A673 (cell line): ENCODE data around the gene CCNY.

Source experiments
- EZH2 ChIP-seq: fragments of 200-600 bp; sonication (generic); IDR thresholded peaks from 2 replicates; pipeline ENCODE4 v1.6.1; 2017; ENCODE audit warnings: borderline replicate concordance, low read depth, mild to moderate bottlenecking, mixed read lengths, antibody characterized with exemption, low read length; ENCODE audit not compliant: poor library complexity, severe bottlenecking
- TF ChIP-seq, protein P1 (sequence below): fragments of 300-800, 200-600 bp; sonication (generic); conservative IDR thresholded peaks from 2 replicates; pipeline ENCODE4 v1.5.1; 2017; ENCODE audit warnings: low read depth, mild to moderate bottlenecking, antibody characterized with exemption, low read length, moderate library complexity, mixed read lengths

DNA sequence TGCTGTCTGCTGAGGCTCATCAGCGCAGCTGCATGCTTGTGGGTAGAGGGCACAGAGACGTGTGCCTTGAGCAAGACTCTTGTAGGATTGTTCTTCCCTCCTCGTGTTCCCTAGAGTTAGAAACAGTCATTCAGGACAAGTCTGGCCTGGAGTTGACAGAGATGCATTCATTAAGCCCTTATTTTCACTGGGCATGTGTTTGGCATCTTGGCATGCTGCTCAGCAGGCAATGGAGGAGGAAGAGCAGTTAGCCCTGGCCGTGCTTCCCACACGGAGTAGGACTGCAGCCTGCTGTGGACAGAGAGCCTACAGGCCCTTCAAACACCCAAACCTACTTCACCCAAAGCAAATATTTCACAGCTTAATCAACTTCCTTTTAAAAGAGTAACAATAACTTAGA, 195.8 kb downstream of the CCNY start:
- TF ChIP-seq, protein P1, sequence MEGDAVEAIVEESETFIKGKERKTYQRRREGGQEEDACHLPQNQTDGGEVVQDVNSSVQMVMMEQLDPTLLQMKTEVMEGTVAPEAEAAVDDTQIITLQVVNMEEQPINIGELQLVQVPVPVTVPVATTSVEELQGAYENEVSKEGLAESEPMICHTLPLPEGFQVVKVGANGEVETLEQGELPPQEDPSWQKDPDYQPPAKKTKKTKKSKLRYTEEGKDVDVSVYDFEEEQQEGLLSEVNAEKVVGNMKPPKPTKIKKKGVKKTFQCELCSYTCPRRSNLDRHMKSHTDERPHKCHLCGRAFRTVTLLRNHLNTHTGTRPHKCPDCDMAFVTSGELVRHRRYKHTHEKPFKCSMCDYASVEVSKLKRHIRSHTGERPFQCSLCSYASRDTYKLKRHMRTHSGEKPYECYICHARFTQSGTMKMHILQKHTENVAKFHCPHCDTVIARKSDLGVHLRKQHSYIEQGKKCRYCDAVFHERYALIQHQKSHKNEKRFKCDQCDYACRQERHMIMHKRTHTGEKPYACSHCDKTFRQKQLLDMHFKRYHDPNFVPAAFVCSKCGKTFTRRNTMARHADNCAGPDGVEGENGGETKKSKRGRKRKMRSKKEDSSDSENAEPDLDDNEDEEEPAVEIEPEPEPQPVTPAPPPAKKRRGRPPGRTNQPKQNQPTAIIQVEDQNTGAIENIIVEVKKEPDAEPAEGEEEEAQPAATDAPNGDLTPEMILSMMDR = no peak
- TF ChIP-seq EZH2 = no peak
